ENCODE results near the gene FAM118B.

The FAM118B gene

DNA sequence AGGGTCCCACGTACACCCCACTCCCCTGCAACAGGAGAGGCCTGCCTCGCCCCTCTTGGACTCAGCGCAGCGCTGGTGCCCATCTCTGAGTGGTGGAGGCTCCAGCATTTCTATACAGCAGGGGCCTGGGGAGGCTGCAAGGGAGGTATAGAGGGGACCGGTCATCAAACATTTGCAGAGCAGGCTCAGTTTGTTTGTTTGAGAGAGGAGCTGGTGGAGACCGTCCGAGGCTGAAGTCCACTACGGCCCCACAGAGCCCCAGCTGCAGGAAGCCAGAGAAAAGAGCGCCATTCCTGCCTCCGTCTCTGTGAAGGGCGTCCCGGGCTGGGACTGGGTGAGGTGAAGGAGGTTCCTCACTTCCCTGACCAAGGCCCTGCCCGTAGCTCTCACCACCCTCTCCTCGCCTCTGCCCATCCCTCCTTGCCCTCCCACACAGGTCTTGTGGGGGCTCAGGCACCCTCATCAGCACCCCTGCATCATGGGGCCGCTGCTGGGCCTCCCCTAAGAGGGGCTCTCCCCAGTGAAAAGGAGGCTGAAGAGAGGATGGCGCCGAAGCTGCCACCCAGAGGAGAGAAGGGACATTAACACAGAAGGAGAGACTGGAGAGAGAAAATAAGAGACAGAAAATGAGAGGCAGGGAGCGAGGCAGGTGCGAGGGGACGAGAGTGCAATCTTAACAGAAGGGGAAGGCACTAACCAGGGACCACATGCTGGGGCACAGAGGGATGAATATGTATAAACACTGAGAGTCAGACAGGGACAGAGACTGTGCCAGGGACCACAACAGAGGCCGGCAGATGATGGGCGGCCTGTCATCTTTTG, 24.7 kb upstream of the FAM118B start:
- DNase-seq = no peak

DNA sequence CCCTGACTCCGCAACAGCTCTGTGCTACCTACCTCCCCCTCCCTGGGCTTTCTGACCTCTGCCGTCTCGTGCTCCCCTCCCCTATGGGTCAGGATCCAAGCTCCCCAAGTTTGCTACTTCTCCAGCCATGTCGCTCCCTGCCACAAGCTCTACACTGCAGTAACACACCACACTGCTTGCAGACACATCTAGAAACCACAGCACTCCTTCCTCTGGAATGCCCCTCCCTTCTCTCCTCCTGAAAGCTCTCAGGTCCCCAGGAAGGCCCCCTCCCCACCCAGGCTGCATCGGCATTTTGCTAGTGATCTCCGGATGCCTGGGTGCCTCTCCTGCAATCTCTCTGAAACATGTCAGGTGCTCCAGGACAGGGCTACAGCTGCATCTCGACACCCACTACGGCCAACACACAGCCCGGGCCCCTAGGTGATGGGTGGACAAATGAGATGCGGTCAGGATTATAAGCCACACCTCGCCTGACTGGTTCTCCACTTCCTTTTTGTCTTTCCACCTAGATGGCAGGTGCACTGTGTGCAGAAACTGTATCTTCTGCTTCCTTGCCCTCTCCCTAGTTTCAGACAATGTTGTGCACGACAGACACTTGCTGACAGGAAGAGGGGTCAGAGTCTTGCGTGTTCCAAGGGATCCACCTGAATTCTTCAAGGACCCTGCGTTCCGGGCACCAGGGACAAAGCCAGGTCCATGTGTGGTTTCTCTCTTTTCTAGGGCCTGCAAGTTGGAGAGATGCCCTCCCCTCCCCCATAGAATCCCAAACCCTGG, 23.1 kb upstream of the FAM118B start:
- no peak for DNase-seq

DNA sequence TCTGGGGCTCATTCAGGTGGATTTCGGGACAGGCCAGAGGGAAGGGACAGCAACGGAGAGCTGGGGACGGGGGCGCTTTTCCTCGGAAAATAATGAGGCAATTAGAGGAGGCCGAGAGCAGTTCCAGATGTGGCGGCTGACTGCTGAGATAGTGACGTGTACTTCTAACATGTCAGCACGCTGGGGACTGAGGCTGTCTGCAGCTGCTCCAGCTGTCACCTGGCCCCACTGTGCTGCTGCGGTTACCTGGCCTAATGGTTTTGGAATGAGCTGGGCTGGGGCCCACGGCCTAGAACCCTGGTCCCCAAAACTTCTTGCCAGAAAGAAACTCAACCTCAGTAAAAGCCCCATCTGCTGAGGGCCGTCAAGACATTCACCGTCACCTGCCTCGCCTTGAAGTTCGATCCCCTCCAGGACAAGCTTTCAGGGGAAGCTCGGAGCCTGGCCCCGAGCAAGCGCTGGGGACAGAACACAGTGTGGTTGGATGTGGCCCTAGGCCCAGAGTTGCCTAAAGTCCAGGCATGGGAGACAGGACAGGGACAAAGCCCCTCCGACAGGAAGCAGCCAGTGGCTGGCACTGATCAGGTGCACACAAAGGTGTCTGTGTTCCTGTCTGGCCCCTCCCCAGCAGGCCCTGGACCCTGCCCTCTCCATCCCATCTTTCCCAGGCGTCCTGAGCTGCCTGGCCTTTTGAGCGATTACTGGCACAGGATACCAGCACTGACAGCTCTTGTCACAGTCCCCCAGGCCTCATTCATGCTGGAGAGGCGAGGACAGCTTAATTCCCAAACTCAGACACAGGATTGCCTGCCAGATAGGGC, 22.3 kb upstream of the FAM118B start:
- no peak for DNase-seq

- no peak for DNase-seq
Observed at GRCh38 chr11:126190792-126191191, 20.8 kb upstream of the FAM118B start.

DNA sequence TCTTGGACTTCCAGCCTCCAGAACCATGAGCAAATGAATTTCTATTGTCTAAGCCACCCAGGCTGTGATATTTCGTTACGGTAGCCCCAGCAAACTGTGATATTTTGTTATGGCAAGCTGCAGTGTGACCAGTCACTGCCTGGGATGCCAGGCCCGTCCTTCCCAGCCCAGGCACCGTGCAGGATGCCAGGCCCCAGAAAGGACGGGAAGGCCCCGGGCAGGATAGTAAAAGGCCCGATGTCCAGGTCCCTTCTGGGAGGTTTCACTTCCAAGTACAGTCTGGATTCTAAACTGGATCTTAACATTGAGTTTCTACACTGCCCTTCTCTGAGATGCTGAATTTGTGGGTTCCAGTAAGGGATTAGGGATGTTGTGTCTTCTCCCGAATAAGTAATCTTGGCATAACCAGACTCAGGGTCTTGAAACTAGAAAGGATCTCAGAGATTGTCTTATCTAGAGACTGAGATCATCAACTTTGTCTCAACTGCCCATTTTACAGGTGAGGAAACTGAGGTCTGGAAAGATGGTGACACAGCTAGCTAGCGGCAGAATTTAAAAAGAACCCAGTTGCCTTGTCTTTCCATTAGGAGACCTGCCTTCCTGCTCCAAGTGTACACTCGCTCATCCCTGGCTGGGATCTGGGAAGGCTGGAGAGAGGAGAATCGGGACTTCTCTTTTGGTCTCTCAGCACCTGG, 20.1 kb upstream of the FAM118B start:
- DNase-seq = no peak

DNA sequence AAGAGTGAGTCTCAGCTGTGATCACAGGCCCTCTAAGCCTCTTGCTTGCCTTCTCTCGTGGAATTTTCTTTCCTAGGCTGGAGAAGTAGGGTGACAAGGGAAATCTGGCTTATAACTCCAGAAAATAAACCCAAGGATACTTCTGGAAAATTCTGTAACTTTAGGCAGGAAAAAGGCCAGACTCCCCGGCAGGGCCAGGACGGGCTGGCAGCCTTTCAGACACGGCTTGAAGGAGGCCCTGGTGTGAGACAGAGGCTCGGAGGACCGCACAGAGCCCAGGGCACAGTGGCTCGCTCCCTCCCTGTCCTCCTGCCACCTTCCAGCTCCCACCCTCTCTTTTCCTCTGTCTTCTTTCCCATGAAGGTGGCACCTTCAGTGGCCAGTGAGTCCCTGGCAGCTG, 19.2 kb upstream of the FAM118B start:
- DNase-seq = no peak

- no peak for DNase-seq
Observed at GRCh38 chr11:126193038-126193478, 18.5 kb upstream of the FAM118B start.

- DNase-seq = peak; percentile 16
Observed at GRCh38 chr11:126194121-126194543, 17.4 kb upstream of the FAM118B start.

DNA sequence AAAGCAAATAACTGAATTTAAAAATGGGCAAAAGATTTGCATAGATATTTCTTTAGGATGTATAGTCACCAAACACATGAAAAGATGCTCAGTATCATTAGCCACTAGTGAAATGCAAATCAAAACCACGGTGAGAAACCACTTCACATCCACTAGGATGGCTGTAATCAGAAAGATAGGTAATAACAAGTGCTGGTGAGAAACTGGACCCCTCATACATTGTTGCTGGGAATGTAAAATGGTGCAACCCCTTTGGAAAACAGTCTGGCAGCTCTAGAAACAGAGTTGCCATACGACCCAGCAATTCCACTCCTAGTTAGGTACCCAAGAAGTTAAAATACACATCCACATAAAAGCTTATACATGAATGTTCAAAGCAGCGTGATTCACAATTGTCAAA, 16.5 kb upstream of the FAM118B start:
- no peak for DNase-seq

GRCh38 chr11:126197277-126197939, 14.2 kb upstream of the FAM118B start:
- DNase-seq = no peak

- no peak for DNase-seq
Observed at GRCh38 chr11:126198648-126199047, 12.9 kb upstream of the FAM118B start.

DNA sequence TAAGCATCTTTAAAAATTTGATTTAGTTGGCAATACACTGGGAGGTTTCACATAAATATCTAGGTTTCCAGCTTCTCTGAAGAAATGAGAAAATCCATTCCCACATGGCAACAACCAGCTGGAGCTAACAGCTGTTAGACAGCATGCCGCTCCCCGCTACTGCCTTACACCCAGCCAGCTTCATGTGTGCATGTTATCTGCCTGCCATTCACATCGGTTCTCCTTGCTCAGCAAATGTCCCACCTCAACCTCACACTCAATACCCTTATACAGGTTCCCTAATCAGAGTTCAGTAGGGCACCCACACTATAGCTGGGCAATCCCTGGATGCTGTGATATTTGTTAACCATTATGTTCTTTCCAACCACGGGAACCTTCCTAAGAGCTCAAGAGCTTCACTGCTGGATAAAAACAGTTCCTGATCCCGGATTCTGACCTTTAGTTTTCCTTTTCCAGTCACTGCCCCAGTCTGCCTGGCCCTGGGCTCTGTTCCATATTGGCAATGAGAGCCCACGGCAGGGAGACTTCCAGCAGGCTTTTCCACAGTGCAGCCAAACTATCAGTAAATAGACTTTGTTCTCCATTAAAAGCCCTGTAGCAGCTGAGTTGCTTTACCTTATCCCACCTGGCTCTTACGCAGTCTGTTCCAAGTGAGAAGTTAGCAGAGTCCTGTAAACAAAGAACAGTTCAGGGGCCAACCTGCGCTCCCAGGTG, 8.8 kb upstream of the FAM118B start:
- DNase-seq = no peak

GRCh38 chr11:126205359-126205758, 6.2 kb upstream of the FAM118B start:
- no peak for DNase-seq

DNA sequence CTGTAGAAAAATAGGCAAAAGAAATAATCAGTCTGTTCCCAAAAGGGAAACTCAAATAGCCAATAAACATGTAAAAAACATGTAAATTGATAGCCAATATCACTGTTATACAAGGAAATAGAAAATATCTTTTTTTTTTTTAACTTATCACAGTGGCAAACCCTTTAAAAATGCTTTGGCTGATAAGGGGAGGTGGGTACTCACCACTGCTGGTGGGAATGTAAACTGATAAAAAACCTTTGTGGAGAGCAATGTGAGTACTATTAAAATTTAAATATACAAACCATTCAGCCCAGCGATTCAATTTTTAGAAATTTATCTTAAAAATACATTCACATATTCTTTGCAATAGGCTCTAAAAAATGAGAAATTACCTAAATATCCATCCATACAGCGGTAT, 3.7 kb upstream of the FAM118B start:
- DNase-seq = no peak

- DNase-seq = no peak
Observed at GRCh38 chr11:126210871-126211235, 729 bp upstream of the FAM118B start.

GRCh38 chr11:126212089-126212660, 593 bp downstream of the FAM118B start:
- no peak for DNase-seq

GRCh38 chr11:126214441-126214840, 2.9 kb downstream of the FAM118B start:
- DNase-seq = no peak

DNA sequence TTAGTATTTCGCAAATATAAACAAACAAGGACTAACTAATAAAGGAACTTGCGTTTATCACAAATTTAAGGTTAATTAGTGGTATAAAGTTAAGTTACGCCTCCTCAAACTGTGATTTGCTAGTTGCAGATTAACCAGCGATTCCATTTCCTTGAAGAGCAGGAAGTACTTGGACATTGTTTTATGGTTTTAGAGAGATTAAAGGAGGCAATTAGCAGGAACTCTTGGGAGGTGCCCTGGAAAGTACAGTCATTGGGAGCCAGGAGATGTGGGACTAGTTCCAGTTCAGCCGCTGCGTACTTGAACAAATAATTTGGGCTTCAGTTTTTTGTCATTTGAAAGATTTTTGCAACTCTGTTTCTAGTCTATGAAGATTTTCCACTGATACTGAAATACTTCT, 3.3 kb downstream of the FAM118B start:
- no peak for DNase-seq

DNA sequence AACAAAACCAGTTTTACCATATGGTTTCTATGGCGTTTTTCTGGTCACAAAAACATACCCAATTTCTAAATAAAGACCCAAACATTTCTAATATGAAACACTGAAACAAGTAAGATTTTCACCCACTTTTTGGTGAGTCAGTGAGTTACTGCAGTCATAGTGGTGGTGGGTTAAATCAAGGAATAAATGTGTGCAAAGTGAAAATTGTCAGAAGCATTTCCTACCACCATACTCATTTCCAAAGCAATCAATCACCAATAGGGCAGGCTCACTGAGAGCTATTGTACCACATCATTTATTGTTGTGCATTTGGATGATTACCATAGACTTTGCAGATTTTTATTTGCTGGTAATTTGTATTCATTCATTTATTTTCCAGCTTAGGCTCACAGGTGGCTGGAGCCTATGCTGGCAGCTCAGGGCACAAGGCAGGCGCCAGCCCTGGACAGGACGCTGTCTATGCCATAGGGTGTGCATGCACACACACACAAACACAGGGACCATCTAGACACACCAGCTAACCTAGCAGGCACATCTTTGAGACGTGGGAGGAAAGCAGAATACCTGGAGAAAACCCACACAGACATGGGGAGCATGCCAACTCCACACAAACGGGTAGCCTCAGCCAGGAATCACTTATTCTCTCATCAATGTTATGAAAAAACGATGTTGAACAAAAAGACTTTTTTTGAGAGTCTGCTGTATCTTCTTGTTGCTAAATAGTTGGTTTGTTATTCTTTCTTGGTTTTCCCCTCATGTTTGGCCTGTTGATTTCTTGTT, 5.1 kb downstream of the FAM118B start:
- no peak for DNase-seq

DNA sequence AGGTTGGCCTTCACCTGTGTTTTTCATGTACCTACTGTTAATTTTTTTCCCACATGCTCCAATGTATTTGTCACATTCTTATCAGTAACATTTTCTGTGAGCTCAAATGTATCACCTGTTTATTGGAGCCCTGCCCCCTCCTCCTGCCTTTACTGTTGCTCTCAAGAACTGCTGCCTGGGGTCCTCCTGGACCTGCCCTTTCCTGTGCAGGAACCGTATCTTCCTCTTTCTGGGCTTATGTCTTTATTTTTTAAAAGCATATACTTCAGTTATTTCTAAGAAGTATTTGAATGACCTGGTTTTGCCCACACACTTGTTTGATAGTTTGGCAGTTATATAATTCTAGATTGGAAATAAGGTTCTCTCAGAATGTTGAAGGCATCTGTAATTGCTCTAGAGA, 5.9 kb downstream of the FAM118B start:
- DNase-seq = no peak

All from stimulated activated CD4-positive, alpha-beta T cell treated with anti-CD3 and anti-CD28 coated beads, Interleukin-4, amount 100 ng/mL, for 1 hour (primary cell).